Measurements from ENCODE around the gene PI4KB. TPM values are rescaled to one million over a fixed set of nuclear protein-coding genes. Genes with fewer than 3 reads are reported as not detected.
A peak's percentile ranks its signal among the peaks of the same experiment; 100 is the strongest.

PI4KB gene
- polyA plus RNA-seq (2013, experiment 1 of 2): 22.4 TPM
- 20.7 TPM for polyA plus RNA-seq (2013, experiment 2 of 2)

DNA sequence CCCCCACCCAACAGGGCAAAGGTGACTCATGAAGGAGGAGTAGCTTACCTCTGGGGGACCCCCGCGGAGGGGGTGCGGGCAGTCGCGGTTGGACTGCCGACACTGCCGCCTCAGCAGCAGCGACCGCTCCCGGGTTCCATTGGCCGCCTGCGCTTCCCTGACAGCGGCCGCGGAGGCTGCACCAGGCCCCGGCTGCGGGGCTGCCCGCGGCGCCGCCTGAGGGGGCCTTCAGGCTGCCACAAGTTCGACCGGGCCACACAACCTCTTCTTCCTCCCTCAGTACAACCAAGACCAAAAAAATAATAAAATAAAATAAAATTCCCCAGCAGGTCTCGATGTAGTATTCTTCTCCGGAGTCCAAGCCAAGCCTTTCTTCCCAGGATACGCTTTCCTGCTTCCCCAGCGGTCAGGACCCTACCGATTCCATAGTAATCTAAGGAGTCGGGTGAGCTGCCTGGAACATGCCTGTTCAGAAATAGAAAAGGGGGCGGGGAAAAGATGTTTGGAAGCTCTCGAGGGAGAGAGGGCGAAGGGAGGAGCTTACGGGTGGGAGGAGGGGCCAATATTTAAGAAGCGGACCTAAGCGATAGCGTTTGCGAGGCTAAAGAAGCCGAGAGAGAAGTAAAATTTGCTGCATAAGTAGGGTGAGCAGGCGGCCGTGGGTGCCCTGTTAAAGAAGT lies at the start of gene PI4KB:
Gene PI4KB, minus strand, starts transcription at position 194 of the 680 bp plus-strand sequence. CDS start 10,935 bp downstream, outside the sequence.
- peak within 1 kb of the TSS; percentile 62 to 87 for H3K4me3 ChIP-seq (ENCODE audit: low read length in 2 of 2)
- peak within 1 kb of the TSS; percentile 81 for H2AFZ ChIP-seq (ENCODE audit: low read length)
- no peak within 1 kb of the TSS for H3K14ac ChIP-seq (ENCODE audit: low read length)
- WGBS, 2 donors (ENCODE audit: extremely low coverage in 2 of 2, insufficient read length in 2 of 2, insufficient replicate concordance in 1 of 2): no CpG with 5 or more reads among the region's 40 CpGs
- H3K18ac ChIP-seq (ENCODE audit: low read length): peak within 1 kb of the TSS; percentile 87
- H2BK15ac ChIP-seq (ENCODE audit: low read length): peak within 1 kb of the TSS; percentile 58
- no peaks in the 10 kb centered on the region for H3K27me3 ChIP-seq (ENCODE audit: control insufficient read depth in 3 of 3, insufficient read depth in 3 of 3, low read depth in 1 of 3, low read length in 3 of 3)
- H3K4me1 ChIP-seq (ENCODE audit: control insufficient read depth in 2 of 2, insufficient read depth in 1 of 2, low read depth in 1 of 2, low read length in 2 of 2): peaks cover 4 to 9% of the 10 kb centered on the region in 2 donors
- H2BK5ac ChIP-seq (ENCODE audit: low read length): peak within 1 kb of the TSS; percentile 39
- DNase-seq (ENCODE audit: low spot score): peak; percentile 98
- peak within 1 kb of the TSS; percentile 63 for H2BK12ac ChIP-seq (ENCODE audit: low read length)
- H3K9ac ChIP-seq (ENCODE audit: low read depth, low read length, poor library complexity): peak within 1 kb of the TSS; percentile 64
- H4K91ac ChIP-seq (ENCODE audit: low read depth, low read length, poor library complexity): no peak within 1 kb of the TSS
- H4K8ac ChIP-seq (ENCODE audit: low read depth, low read length): peak within 1 kb of the TSS; percentile 93
- no peak within 1 kb of the TSS for H3K23ac ChIP-seq (ENCODE audit: low read depth, low read length, poor library complexity)
- peaks cover 7 to 26% of the 10 kb centered on the region in 2 donors for H3K36me3 ChIP-seq (replicated peaks in 1 of 2; ENCODE audit: control insufficient read depth in 2 of 2, insufficient read depth in 2 of 2, low read length in 2 of 2)
- H3K4ac ChIP-seq (ENCODE audit: low read length): no peak within 1 kb of the TSS
- peak within 1 kb of the TSS; percentile 67 for H3K4me2 ChIP-seq (ENCODE audit: insufficient read depth, low read length, poor library complexity, severe bottlenecking)
- no peak within 1 kb of the TSS for H2BK120ac ChIP-seq (ENCODE audit: low read depth, low read length)
- peak within 1 kb of the TSS; percentile 61 for H2AK5ac ChIP-seq (ENCODE audit: low read depth, low read length)
- H3K79me1 ChIP-seq (ENCODE audit: low read depth, low read length): peaks cover 3% of the 10 kb centered on the region
- H3K9me3 ChIP-seq (replicated peaks in 1 of 2; ENCODE audit: control insufficient read depth in 2 of 2, insufficient read depth in 1 of 2, low read depth in 1 of 2, low read length in 2 of 2): no peaks in the 10 kb centered on the region
- H3K27ac ChIP-seq (replicated peaks; ENCODE audit: low read length): peak within 1 kb of the TSS; percentile 59

DNA sequence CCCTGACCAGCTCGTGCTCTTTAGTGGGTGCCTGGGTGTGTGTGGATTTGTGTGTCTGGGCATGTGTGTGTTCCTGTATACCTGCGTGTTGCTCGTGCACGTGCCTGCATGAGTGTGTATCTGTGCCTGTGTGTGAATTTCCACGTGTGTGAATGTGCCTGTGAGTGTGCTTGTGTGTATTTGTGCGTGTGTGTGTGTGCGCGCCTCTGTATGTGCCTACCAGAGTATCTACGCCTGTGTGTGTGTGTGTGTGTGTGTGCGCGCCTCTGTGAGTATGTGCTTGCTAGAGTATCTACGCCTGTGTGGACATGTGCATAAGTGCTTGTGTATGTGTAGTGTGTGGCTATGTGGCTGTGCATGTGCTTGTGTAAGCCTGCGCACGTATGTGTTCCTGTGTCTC lies 46.0 kb upstream of the PI4KB start:
- H3K4ac ChIP-seq (ENCODE audit: low read length): peak overlapping the region; percentile 91
- peak overlapping the region; percentile 89 for H2BK12ac ChIP-seq (ENCODE audit: low read length)
- H3K79me1 ChIP-seq (ENCODE audit: low read depth, low read length): no peaks in the 10 kb centered on the region
- H3K27ac ChIP-seq (replicated peaks; ENCODE audit: low read length): no peak overlapping the region
- WGBS, 2 donors (ENCODE audit: extremely low coverage in 2 of 2, insufficient read length in 2 of 2, insufficient replicate concordance in 1 of 2): no CpG with 5 or more reads among the region's 14 CpGs
- H3K27me3 ChIP-seq (ENCODE audit: control insufficient read depth in 3 of 3, insufficient read depth in 3 of 3, low read depth in 1 of 3, low read length in 3 of 3): peaks cover 0 to 8% (median 1%) of the 10 kb centered on the region in 3 experiments
- no peak overlapping the region for H3K4me3 ChIP-seq (ENCODE audit: low read length in 2 of 2)
- peak overlapping the region; percentile 94 for H3K23ac ChIP-seq (ENCODE audit: low read depth, low read length, poor library complexity)
- no peak overlapping the region for H3K4me2 ChIP-seq (ENCODE audit: insufficient read depth, low read length, poor library complexity, severe bottlenecking)
- H3K14ac ChIP-seq (ENCODE audit: low read length): peak overlapping the region; percentile 97
- H4K8ac ChIP-seq (ENCODE audit: low read depth, low read length): peak overlapping the region; percentile 97
- H3K9me3 ChIP-seq (replicated peaks in 1 of 2; ENCODE audit: control insufficient read depth in 2 of 2, insufficient read depth in 1 of 2, low read depth in 1 of 2, low read length in 2 of 2): no peaks in the 10 kb centered on the region
- peak overlapping the region; percentile 24 for H3K9ac ChIP-seq (ENCODE audit: low read depth, low read length, poor library complexity)
- H2AFZ ChIP-seq (ENCODE audit: low read length): no peak overlapping the region
- DNase-seq (ENCODE audit: low spot score): no peak
- H2AK5ac ChIP-seq (ENCODE audit: low read depth, low read length): peak overlapping the region; percentile 95
- no peak overlapping the region for H4K91ac ChIP-seq (ENCODE audit: low read depth, low read length, poor library complexity)
- peaks cover 4 to 10% of the 10 kb centered on the region in 2 donors for H3K4me1 ChIP-seq (ENCODE audit: control insufficient read depth in 2 of 2, insufficient read depth in 1 of 2, low read depth in 1 of 2, low read length in 2 of 2)
- peak overlapping the region; percentile 95 for H2BK15ac ChIP-seq (ENCODE audit: low read length)
- H3K18ac ChIP-seq (ENCODE audit: low read length): peak overlapping the region; percentile 79
- peaks cover 4 to 14% of the 10 kb centered on the region in 2 donors for H3K36me3 ChIP-seq (replicated peaks in 1 of 2; ENCODE audit: control insufficient read depth in 2 of 2, insufficient read depth in 2 of 2, low read length in 2 of 2)
- H2BK120ac ChIP-seq (ENCODE audit: low read depth, low read length): peak overlapping the region; percentile 27
- no peak overlapping the region for H2BK5ac ChIP-seq (ENCODE audit: low read length)

DNA sequence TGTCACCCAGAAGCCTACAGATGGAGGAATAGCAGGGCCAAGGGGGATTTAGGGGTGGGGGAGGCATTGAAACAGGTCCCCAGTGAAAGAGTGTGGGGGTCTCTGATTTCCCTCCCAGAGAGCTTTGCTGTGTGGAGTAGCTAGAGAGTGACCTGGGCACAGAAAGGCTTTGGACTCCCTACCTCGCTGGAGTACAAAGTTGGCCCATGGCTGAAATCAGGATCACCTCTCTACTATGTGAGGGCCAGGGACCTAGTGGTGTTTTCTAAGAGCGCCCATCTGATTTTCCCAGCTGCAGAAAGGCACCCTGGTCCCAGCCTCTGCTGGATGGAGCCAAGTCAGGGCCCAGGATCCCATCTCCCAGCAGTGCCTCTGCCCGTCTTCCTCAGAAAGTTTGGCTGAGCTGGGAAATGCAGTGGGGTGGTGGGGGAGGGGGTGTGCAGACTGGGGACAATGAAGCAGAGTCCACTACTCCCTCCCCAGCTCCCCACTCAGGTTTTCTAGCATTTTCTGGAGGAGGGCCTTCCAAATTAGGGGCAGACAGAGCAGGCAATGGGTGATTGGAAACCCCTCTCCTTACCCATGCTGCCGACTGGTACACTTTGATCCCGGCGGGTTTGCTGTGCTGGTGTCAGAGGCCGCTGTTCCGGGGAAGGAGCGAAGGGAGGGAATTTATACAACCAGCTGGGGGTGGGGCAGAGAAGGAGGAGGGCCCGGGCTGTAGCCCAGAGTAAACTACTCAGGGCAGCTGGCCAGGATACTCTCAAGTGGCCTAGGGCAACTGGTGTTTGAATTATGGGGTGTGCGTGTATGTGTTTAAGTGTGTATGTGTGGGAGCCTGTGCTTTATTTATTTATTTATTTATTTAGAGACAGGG lies 45.1 kb upstream of the PI4KB start, which contains the start of gene SELENBP1:
Gene SELENBP1, minus strand, starts transcription at position 648 of the 877 bp plus-strand sequence. Its CDS starts 64 bp downstream, at position 584.
- peaks cover 4 to 10% of the 10 kb centered on the region in 2 donors for H3K4me1 ChIP-seq (ENCODE audit: control insufficient read depth in 2 of 2, insufficient read depth in 1 of 2, low read depth in 1 of 2, low read length in 2 of 2)
- H3K4me2 ChIP-seq (ENCODE audit: insufficient read depth, low read length, poor library complexity, severe bottlenecking): peak within 1 kb of the TSS; percentile 70
- no peaks in the 10 kb centered on the region for H3K79me1 ChIP-seq (ENCODE audit: low read depth, low read length)
- H4K8ac ChIP-seq (ENCODE audit: low read depth, low read length): peak within 1 kb of the TSS; percentile 97
- peak within 1 kb of the TSS; percentile 94 for H3K23ac ChIP-seq (ENCODE audit: low read depth, low read length, poor library complexity)
- no peak within 1 kb of the TSS for H2BK5ac ChIP-seq (ENCODE audit: low read length)
- H2BK15ac ChIP-seq (ENCODE audit: low read length): peak within 1 kb of the TSS; percentile 95
- H3K4me3 ChIP-seq (ENCODE audit: low read length in 2 of 2): peak within 1 kb of the TSS; percentile 56 to 77
- H2BK120ac ChIP-seq (ENCODE audit: low read depth, low read length): peak within 1 kb of the TSS; percentile 27
- H2BK12ac ChIP-seq (ENCODE audit: low read length): peak within 1 kb of the TSS; percentile 89
- H3K9ac ChIP-seq (ENCODE audit: low read depth, low read length, poor library complexity): peak within 1 kb of the TSS; percentile 47
- no peak within 1 kb of the TSS for H3K27ac ChIP-seq (replicated peaks; ENCODE audit: low read length)
- H3K36me3 ChIP-seq (replicated peaks in 1 of 2; ENCODE audit: control insufficient read depth in 2 of 2, insufficient read depth in 2 of 2, low read length in 2 of 2): peaks cover 11 to 22% of the 10 kb centered on the region in 2 donors
- no peaks in the 10 kb centered on the region for H3K9me3 ChIP-seq (replicated peaks in 1 of 2; ENCODE audit: control insufficient read depth in 2 of 2, insufficient read depth in 1 of 2, low read depth in 1 of 2, low read length in 2 of 2)
- peak within 1 kb of the TSS; percentile 97 for H3K14ac ChIP-seq (ENCODE audit: low read length)
- H4K91ac ChIP-seq (ENCODE audit: low read depth, low read length, poor library complexity): no peak within 1 kb of the TSS
- peaks cover 0 to 1% (median 0%) of the 10 kb centered on the region in 3 experiments for H3K27me3 ChIP-seq (ENCODE audit: control insufficient read depth in 3 of 3, insufficient read depth in 3 of 3, low read depth in 1 of 3, low read length in 3 of 3)
- WGBS, 2 donors (ENCODE audit: extremely low coverage in 2 of 2, insufficient read length in 2 of 2, insufficient replicate concordance in 1 of 2): no CpG with 5 or more reads among the region's 11 CpGs
- peak within 1 kb of the TSS; percentile 79 for H3K18ac ChIP-seq (ENCODE audit: low read length)
- peak within 1 kb of the TSS; percentile 95 for H2AK5ac ChIP-seq (ENCODE audit: low read depth, low read length)
- peak within 1 kb of the TSS; percentile 90 for H2AFZ ChIP-seq (ENCODE audit: low read length)
- peak within 1 kb of the TSS; percentile 91 for H3K4ac ChIP-seq (ENCODE audit: low read length)
- peak; percentile 48 for DNase-seq (ENCODE audit: low spot score)

Data from neuronal stem cell (in vitro differentiated cells).